Glomerular endothelial cell (primary cell): Measurements from ENCODE around the gene LRRC2. TPM values are rescaled to one million over a fixed set of nuclear protein-coding genes. Genes with fewer than 3 reads are reported as not detected.
"Not testable (repeated sequence)": the region's sequence is repeated elsewhere in the genome, so short reads cannot be mapped to it uniquely, and the experiment has no call there.

Experiments used
- DNase-seq: peaks from one replicate; pipeline ENCODE4 v3.0.0-alpha.2; 2011; ENCODE audit warnings: low read depth, low spot score; ENCODE audit errors: extremely low read depth
- total RNA-seq: library from RNA; depleted of rRNA; stranded (reverse); fragments of >200 nt; gene quantifications from 2 replicates; pipeline ENCODE4 v1.2.3, GENCODE V29; 2015

LRRC2 gene
- total RNA-seq, 1 donor from 2014 or later: 0.41 TPM

DNA sequence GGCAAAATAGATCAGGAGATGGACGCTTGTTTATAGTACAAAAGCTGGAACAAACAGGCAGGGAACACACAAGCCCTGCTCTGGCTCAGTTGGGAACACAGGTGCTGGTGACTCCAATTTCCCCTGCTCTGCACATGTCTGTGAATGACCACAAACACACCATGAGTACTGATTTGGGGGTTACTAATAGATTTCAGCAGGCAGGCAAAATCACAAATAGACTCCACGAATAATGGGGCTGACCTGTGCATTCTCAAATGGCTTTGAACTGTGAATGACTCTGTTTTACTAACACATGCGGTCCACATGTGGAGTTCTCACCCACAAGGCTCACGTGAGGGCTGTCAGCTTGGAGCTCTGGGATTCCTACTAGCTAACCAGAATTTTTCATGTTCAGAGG is 64.4 kb downstream of the LRRC2 start:
- no peak for DNase-seq

DNA sequence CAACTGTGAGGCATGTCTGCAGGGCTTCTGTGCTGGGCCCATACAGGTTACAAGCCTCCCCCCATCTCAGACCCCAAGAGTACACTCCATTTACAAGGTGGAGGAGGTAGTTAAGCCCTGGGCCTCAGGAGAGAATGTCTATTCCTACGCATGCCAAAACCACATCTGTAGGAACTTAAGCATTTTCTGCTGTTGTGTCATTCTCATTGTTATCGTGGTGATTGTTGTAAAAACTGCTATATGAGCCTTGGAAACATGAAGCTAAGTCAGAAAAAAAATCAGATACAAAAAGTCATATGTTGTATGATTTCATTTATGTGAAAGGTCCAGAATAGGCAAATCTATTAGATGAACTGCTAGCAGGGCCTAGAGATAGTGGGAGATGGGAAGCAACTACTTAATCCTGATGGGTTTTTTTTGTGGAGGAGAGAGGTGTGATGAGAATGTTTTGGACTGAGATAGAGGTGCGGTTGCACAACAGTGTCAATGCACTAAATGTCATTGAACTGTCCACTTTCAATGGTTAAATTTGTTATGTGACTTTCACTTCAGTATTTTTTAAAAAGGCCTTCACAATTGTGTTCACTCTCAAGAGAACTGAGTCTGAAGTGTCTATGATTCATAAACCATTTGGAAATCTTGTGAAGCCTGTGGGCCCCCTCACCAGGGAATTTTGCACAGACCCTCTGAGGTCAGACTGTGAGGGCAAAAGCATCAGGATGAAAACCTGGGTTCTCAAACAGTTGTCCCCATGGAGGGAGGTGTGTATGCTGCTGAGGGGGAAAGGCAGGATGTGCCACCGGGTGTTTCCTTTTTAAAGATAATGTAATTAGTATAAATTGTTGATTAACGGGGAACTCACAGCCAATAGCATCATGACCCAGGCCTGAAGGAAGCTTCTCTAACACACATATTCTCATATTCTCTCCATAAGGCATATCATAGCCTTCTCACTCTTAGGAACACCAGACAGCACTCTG is 65.2 kb downstream of the LRRC2 start:
- DNase-seq: no peak

DNA sequence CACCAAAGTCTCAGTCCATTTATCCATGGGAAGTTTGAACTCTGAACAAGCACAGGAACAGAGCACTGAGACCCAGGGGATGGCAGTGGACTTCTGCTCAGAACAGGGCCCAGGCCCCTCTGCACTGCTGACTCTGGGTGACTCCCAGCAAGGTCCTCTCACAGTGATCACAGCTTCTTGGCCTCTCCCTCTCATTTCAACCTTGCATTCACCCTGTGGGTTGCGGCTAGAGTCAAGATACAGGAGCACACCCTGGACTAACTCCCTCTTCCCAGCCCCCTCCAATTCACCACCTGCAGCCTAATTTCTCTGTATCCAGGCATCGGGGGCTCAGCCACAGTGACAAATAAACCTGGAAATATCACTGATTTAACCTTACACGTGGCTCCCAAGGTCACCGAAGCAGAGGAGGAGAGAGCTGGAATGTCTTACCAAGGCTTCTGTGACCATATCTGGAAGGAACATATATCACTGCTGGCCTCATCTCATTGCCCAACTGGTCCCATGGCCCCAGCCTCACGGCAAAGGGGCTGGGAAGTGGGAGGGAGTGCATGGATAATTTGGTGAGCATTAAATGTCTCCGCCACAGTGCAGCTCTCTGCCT is 67.1 kb downstream of the LRRC2 start:
- no peak for DNase-seq

DNA sequence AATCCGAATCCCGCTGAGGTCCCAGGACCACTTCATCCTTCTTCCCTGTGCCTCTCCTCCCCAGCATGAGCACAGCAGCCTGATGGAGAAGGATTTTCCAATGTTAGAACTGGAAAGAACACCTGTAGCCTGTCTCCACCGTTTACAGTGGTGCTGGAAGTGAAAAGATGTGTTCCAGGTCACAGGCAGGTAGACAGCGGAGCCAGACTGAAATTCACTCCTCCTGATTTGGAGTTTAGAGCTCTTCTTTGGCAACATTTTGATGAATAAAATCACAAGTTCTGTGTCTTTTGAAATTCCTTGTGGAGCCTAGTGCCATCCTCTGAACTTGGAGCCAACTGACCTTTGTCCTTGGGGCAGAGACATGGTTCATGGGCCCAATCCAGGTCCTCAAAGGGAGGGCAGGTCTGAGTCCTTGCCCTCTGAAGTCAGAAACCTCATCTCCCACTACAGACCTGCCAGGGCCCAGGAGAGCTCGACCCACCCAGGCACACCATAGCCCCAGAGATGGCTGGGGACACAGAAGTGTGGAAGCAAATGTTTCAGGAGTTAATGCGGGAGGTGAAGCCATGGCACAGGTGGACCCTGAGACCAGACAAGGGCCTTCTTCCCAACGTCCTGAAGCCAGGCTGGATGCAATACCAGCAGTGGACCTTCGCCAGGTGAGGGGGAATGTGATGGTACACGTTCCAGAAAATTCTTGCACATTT is 68.4 kb downstream of the LRRC2 start, which contains the start of gene RTP3:
RTP3 (plus strand) TSS at position 421 of the 710 bp plus-strand sequence; CDS start at position 508, 87 bp downstream.
- DNase-seq: no peak

DNA sequence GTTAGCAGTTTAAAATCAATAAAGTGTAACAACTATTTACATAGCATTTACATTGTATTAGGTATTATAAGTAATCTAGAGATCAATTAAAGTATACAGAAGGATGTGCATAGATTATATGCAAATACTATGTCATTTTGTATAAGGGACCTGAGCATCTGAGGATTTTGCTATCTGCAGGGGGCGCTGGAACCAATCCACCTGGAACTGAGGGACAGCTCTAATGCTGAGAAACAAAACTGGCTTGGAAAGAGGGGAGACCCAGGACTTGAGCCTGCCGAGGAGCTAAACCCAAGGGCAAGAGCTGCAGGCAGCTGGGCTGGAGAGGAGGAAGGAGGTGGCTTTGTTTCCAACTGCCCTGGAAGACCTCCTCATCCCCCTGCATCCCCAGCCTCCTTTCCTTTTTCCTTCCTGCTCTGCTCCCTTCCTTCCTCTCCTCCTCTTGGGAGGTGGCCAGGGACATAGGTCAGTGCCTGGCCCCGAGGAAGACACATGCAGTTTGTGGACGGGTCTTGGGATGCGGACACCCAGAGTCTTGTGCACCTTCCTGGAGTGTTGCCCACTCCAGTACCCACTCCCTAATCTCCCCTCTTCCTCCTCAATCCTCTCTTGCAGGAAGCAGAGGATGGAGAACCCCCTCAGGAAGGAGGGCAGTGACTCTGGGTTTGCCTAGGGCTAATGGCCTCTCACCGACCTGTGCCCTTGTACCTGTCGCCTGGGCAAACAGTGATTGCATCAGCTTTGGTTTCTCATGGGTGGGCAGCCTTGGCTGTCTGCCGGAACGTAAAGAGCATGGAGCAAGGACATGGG is 69.2 kb downstream of the LRRC2 start:
- DNase-seq: no peak

DNA sequence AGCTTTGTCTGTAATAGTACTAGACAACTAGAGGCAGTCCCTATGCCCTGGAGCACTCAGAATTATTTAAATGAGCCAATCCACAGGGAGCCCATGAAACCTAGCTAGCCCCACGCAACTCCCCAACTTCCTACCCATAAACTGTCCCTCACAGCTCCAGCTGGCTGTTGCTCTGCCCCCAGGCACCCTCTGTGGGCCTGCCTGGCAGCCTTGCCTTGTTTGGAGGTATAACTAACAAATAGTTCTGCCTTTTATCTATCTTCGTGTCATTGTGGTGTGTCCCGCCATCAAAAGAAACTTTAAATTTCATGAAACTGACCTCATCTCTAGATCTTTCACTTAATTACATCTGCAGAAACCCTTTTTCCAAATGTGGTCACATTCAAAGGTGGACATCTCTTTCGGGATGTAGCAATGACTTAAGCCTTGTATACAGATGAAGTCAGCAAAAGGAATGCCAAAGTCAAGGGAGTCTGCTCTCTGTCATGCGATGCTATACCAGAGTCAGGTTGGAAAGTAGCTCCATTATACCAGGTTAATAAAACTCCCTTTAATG is 70.1 kb downstream of the LRRC2 start:
- no peak for DNase-seq

DNA sequence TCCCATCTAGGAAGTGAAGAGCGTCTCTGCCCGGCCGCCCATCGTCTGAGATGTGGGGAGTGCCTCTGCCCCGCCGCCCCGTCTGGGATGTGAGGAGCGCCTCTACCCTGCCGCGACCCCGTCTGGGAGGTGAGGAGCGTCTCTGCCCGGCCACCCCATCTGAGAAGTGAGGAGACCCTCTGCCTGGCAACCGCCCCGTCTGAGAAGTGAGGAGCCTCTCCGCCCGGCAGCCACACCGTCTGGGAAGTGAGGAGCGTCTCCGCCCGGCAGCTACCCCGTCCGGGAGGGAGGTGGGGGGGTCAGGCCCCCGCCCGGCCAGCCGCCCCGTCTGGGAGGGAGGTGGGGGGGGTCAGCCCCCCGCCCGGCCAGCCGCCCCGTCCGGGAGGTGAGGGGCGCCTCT is 71.6 kb downstream of the LRRC2 start:
- DNase-seq: not testable (repeated sequence)

DNA sequence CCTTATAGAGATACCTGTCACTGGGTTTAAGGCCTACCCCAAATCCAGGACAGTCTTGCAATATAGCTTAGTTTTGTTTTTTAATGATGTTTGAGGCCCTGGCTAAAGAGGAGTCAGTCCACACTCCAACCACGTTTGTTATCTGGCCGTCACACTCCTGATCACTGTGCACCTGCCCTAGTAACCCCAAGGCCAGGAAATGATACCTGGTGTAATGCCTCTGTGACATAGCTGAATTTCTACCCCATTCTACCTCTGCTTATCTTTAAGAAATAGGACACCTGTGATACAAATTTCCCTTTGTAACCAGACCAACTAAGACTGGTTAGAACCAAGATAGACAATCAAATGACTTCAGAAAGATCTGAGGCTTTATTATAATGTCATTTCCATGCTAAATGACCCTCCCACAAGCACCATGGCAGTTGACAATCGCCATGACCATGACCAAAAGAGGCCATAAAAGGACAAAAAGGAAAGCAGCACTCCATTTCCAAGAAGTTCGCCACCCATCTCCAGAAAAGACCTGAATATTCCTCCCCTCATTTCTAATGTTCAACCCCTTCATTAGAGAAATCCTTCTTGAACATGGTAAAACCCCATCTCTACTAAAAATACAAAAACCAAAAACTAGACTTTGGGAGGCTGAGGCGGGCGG is 73.1 kb downstream of the LRRC2 start:
- DNase-seq: no peak

DNA sequence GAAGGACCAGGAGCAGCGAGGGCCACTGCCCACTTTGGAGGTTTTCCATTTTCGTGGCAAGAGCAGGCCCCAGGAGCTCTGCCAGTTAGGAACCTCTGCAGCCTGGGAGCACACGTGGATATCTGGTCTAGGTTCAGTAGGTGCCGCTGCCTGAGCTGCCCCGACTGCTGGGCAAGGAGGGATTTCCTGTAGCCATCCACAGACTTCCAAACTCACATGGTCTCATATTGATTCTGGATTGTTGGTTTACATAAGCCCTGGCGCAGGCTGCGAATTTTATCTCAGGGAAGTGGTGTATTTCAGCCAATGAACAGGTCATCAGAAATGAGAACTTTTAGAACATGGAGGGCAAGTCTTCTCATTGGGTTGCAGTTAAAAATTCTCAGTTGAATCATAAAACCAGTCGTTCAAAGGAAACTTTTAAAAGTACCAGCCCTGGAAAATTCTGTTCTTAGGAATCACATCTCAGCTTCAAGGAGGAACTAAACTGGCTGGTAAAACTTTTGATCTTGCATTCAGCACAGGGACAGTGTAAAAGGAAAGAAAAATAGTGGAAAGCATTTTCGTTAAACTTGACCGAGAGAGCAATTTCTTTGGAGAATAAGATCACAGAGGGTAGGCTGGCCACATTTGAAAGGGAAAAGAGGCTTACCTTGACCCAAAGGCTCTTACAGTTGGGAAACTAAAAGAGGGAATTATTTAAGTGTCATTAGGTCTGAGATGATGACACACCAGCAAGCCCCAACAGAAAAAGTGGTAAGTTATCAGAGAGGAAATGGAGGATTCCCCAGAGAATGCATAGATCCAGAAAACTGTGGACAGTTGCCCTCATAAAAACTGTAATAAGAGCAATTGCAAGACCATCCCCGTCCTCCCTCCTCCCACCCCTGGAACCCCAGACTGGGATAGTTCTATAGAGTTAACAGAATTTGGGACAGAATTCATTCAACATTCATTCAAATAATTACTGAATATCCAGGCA is 74.7 kb downstream of the LRRC2 start:
- DNase-seq: no peak

DNA sequence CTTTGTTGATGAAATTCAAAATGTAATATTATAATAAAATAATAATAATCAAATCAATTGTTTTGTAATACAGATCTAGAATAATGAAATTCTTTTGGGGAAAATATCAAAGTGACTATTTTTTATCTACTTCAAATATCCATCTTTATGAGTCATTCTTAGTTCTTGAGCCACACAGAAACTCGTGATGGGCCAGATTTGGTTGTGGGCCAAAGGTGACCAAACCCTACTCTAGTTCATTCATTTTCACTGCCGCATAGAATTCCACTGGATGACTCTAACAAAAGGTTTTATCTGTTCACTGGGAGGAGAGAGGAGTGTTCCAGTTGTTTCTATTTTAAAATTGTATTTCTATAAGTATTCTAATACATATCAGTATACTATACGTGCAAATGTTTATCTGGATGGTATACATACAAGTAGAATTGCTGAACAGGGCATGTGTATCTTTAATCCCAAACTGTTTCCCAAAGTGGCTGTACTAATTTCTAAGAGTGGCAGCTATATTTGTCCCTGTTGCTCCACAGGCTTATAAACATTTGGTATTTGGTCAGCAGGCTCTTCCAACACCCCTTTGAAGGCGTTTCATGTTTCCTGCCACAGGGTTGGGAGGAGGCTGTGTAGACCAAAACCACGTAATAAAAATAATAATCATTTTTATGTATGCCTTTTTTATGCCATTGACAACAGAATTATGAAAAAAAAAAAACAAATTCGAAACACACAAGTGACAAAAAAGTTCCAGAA is 75.6 kb downstream of the LRRC2 start:
- no peak for DNase-seq

DNA sequence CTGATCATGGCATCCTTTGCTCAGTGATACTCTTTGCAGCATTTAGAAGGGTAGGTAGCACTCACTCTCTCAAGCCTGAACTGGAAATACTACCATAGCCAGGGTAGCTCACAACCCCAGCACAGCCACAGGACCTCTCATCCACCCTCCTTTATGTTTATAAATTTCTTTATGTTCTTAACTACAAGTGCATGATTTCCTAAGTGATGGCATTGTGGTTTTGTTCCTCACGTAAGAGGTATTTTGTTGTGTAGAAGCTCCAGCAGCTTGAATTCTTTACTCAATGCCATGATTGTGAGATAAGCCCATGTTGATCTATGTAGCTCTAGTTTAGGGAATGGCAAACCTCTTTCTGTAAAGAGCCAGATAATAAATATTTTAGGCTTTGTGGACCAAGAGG is 76.2 kb downstream of the LRRC2 start:
- no peak for DNase-seq

DNA sequence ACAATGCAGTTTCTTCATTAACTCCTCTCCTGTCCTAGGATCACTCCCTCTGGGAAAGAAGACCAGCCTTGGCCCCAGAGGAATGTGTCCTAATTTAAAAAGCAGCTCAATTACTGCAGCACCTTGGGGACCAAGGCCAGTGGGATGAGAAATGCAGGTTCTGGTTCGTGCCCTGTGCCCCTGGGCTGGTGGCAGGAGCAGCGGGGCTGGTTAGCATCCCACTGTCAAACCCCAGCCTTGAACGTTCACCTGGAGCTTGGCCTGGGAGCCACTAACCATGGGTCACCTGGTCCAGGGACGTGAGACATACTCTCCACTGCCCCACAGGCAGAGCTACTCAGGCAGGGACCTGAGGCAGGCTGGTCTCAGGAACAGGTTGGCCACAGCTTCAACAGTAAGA is 76.7 kb downstream of the LRRC2 start:
- DNase-seq: no peak

DNA sequence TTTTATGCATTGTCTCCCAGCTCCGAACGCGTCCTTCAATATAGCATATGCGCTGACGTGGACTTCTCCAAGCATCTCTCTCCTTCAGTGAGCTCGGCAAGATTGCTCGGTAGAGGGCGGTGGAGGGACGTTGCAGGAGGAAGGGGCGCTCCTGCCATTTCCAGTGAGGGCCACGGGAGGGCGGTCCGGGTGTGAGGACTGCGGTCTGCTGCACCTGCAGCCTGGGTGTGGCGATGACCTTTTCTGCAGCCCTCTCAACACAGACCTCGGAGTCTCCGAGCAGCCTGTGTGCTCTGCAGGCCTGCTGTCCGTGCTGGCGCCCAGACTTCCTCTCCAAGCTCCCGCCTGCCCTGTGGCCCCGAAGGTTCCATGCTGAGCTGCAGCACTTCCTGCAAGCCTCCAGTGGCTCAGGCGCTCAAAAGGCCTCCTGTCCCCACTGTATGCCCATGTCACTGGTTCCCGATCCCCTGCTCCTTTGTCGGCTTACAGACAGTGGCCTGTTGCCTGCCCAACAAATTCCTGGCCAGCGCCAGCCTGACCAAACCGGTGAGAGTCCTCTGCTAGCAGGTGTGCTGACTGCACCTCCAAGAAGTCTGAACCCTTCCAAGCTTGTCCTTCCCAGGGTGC is 77.3 kb downstream of the LRRC2 start:
- DNase-seq: peak; percentile 58

DNA sequence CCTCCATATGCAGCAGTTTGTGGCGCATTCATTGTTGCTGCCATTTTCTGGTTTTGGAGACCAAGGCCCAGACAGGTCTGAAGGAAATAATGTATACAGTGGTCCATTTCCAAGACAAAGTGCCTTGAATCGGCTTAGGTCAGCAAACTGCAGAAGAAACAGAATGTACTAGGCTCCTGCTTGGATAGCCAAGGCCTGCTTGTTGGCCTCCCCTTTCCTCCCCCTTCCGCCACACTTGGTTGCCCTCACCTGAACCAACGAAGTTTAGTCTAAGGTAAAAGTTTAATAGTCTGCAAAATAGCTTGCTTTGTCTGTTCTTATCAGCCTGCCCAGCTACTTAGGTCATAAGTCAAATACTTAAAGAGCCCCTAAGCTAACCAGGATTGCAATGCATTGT is 80.3 kb downstream of the LRRC2 start:
- DNase-seq: no peak

DNA sequence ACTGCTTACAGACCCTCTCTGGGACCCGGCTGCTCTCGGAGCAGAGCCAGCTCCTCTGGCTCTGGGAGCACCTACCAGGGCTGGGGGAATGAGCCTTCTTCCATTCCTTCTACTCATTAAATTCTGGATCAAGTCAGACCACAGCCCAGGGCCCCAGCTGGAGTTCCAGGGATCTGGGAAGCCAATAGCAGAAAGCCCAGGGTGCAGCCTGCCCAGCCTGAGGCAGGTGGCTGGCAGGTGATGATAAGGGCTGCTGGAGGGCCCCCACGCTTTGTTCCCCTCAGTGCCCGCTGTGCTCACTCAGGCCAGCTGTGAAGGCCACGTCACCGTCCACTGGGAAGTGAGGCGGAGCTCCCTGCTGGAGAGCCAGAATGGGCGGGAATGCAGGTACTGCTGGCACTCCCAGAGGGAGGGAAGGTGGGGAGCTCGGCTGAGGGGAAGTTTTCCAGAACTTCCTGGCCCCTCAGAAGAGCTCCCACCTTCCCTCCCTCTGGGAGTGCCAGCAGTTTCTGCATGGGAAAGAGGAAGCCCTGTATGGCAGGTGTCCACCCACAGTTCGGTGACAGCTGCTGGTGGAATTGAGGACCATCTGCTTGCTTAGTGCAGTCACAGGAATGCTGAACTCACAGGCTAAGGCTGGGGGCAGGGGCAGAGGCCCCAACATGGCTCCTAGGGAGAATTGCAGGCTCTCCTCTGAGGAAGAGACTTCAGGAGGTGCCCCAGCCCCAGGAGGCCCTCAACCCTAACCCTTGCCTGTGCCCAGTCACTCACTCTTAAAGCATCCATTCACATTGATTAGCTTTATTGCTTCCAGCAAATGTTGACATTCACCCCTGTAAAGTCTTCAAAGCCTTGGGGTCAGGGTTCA is 81.0 kb downstream of the LRRC2 start:
- no peak for DNase-seq

DNA sequence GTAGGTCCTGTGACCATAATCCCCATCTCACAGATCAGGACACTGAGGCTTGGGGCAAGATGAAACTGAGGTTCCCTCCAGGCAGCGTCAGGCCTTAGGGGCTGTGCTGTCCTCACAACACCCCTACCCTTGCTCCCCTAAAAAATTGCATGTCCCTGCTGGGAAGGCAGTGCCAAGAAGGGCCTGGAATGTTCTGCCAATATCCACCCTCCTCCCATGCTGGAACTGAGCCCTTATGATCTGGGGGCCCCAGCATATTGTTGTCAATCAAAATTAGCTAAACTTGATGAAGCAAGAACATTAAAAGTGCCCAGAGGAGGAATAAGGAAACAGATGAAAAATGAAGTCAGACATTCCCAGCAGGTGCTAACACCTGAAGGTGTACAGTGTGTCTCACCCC is 81.7 kb downstream of the LRRC2 start:
- DNase-seq: no peak
